H7 (cell line): ENCODE results near the gene PRRT1B. TPM values are rescaled to one million over a fixed set of nuclear protein-coding genes. Genes with fewer than 3 reads are reported as not detected.
A peak's percentile ranks its signal among the peaks of the same experiment; 100 is the strongest.

Experiments used
- DNase-seq: peaks from one replicate; pipeline ENCODE4 v3.0.0; 2012
- H3K27me3 ChIP-seq: 2 replicates; pipeline ENCODE4 v1.6.0; 2011; ENCODE audit warnings: mild to moderate bottlenecking, low read length; ENCODE audit not compliant: control insufficient read depth, insufficient read depth
- H3K36me3 ChIP-seq: replicated peaks from 2 replicates; pipeline ENCODE4 v1.5.1; 2011; ENCODE audit warnings: low read length; ENCODE audit not compliant: control insufficient read depth, insufficient read depth
- H3K4me3 ChIP-seq: 2 replicates; pipeline ENCODE4 v1.5.1; 2011; ENCODE audit warnings: low read depth, mild to moderate bottlenecking, control low read depth, low read length, moderate library complexity; ENCODE audit not compliant: insufficient read depth
- total RNA-seq: library from RNA; depleted of rRNA; stranded (reverse); fragments of >200 nt; shearing (Covaris generic); gene quantifications from 2 replicates; pipeline ENCODE4 v1.2.3, GENCODE V29; 2014

Gene PRRT1B
- total RNA-seq, 1 experiment from 2014 or later = 1.5 TPM

DNA sequence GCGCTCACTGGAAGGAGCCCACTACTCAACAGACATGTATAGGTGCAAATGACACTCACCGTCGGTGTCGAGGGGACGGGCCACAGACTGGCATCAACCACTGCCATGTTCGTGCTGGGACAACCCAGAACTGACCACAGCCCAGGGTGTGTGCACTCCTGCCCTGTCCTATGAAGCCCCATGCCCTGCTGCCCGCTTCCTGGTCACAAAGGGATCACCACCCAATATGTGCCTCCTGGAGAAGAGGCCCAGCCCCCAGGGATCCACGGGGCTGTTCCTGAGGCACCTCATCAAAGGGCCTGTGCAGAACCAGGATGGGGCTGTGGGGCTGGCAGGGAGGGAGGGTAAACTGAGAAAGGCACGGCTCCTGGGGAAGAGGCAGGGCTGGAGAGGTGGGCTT, 43.1 kb downstream of the PRRT1B start:
- Histone ChIP-seq H3K27me3 (no peaks in the 10 kb centered on the region), H3K36me3 (peaks cover 21% of the 10 kb centered on the region), H3K4me3 (no peak overlapping the region)
- DNase-seq = no peak

DNA sequence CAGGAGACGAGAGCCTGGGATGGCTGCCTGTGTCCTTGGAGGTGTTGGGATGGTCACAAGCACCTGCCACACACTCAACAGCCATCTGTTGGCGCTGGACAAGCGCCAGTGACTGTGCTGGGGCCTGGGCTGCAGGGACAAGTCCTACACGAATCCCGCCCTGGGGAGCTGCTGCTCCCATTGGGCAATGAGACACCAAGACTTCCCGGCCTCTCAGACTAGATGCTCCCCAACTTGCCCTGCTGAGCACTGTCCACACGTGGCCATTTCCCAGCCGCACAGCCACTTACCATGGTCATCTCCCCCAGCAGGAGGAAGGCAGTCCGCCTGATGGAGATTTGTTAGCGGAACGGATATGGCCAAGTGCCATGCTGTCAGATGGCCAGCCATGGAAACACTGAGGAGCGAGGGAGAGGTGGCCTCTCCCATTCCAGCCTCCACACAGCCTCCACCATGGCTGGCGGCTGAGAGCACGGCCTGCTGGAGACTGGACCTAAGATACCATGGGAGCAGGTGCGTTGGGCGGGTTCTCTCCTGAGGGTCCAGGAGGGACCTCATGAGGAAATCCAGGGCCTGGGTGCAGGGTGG, 43.9 kb downstream of the PRRT1B start:
- no peaks in the 10 kb centered on the region for H3K27me3 ChIP-seq
- H3K36me3 ChIP-seq = peaks cover 20% of the 10 kb centered on the region
- H3K4me3 ChIP-seq = no peak overlapping the region
- DNase-seq = no peak

DNA sequence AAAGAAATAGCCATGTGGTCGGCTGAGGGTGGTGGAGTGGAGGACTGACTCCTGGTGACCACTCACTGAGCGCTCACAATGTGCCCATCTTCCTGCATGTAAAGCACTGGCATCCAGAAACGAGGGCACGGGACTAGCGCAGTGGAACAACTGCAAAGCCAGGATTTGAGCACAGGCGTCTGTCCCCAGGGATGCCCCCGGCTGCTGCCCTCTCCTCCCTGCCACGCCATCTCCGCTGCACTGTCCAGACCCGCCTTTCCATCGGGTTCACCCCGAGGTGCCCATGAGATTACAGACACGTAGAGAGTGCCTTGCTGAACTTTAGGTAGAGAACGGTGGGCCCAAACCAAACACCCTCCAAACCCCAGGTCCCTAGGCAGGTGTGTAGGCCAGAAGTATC, 44.7 kb downstream of the PRRT1B start:
- no peak for DNase-seq
- Histone ChIP-seq H3K4me3 (no peak overlapping the region), H3K36me3 (peaks cover 22% of the 10 kb centered on the region), H3K27me3 (no peaks in the 10 kb centered on the region)

DNA sequence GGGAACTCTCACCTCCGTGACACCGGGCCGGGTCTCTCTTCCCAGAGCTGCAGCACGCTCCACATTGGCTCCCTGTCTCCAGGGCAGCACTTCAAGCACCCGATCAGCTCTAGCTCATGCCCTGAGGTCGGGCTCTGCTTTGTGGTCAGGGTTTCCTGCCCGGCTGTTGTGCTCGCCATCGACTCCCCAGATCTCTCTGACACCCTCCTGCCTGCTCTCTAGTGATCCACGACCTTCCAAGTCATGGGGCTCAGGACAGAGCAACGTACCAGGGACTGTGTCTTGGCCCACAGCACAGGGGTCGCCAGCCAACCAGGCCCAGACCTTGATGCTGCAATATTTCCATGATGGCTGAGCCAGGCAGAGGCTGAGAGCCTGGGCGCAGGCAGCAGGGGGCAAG, 45.1 kb downstream of the PRRT1B start:
- DNase-seq = no peak
- H3K27me3 ChIP-seq = no peaks in the 10 kb centered on the region
- H3K4me3 ChIP-seq = no peak overlapping the region
- peaks cover 21% of the 10 kb centered on the region for H3K36me3 ChIP-seq

DNA sequence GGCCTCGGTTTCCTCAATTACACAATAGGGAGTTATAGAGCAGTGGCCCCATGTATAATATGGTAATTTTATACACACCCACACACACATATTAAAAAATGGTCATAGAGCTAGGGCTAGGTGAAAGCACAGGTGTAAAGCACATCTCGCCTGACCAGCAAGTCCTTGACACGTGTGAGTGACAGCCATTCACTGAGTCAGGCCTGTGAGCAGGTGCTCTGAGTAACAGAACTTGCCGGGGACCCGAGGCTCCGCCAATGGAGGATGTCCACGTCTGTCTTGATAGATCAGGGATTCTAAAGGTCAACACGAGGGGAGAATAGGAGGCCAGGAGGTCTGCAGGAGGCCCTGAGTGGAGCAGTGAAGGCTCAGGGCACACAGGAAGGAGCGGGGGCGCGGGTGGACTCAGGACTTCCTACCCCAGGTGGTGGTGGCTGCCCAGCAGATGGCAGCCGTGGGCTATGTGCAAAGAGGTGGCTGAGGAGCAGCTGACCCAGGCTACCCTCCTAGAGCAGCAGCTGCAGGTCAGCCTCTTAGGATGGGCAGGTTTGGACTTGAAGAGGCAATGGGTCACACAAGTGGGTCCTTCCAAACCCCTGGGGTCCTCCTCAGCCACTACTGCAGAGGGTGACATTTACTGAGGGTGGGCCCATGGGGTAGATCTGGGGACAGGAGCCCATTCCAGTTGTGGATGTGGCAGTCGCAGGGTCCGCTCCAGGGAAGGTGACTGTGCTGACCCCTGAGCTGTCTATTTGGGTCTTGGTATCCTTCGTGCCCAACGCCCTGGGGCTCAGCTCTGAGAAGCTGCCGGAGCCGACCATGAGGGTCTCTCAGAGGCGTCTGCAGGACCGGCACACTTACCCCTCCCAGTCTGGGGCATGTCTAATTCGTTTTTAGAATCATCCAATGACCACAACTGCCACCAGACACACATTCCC, 45.9 kb downstream of the PRRT1B start:
- H3K27me3 ChIP-seq = no peaks in the 10 kb centered on the region
- peak; percentile 95 for DNase-seq
- H3K4me3 ChIP-seq = no peak overlapping the region
- H3K36me3 ChIP-seq = peaks cover 26% of the 10 kb centered on the region

DNA sequence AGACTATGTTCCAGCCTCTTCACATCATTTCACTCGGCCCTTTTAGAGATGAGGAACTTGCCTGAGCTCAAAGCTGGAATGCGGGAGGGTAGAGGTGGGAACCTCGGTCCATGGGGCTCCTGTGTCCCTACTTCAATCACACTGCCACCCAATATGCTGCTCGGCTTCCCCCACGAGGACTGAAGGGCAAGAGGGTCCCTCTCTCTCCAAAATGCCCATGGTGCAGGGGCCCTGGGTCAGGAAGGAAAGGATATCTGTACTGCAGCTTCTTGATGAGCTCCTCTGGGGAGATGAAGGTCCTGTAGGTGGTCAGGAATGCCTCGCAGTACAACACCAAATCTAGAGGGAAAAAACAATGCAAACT, 46.5 kb downstream of the PRRT1B start:
- DNase-seq = no peak
- no peaks in the 10 kb centered on the region for H3K27me3 ChIP-seq

DNA sequence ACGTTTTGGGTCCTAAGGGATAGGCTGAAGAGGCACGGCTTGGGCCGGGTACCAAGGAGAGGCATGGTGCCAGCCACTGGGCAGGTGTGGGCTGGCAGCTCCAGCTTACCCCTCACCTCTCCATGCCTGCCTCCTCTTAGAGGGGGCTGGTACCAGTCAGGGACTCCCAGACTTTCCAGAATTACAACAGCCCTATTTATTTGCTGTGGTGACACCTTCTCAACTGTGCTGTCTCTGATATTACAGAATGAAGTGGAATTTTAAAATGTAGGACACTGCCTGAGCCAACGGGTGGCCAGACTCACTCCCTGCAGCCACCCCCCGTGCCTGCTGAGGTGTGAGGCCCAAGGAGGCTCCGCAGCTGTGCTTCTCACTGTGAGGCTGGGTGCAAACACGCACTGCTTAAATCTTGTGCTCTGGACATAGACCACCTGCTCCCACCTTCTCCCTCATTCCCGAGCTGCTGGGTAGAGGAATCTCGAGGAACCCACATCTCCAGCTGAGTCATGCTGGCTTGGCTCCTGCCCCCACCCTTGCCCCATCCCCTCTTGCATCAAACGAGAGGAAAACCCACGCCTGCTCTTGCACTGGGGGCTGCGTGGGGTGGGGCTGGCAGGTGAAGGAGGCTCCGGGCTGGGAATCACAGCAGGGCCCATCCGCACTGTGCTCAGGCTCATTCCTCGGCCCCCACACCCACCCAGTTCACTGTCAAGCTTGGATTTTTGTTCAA, 47.9 kb downstream of the PRRT1B start:
- no peak overlapping the region for H3K4me3 ChIP-seq
- H3K27me3 ChIP-seq = no peaks in the 10 kb centered on the region
- H3K36me3 ChIP-seq = peaks cover 28% of the 10 kb centered on the region
- DNase-seq = no peak

More for the DNA sequence above, 46.5 kb downstream of the PRRT1B start:
- H3K4me3 ChIP-seq = no peak overlapping the region
- peaks cover 31% of the 10 kb centered on the region for H3K36me3 ChIP-seq

DNA sequence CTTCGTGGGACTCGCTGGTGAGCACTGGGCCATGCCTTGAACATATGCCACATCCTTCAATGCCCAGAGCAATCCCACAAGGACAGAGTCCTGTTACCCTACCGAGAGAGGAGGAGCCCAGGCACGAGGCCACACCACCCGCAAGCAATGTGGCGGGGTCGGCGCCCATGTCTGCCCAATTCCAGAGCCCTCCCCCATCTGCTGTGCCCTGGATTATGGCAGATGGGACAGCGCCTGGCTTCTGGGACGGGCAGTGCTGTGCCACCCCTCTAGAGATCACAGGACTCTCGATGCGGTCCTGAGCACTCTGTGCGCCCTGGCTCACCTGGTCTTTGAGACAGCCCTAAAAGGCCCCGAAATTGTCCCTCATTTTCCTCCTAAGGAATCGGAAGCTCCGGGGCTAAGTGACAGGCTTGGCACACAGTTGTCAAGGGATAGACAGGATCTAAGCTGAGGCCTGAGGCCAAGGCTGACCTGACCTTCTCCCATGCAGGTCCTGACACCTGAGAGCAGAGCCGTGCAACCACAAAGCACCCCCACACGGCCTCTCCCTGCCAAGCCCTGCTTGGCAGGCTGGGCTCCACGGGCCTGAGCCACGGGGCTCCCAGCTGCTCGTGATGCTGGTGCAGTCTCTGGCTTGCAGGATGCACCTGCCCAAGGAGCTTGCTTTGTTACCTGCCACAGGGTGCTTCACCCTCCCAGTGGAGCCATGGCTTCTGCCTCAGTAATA, 48.8 kb downstream of the PRRT1B start:
- H3K4me3 ChIP-seq = no peak overlapping the region
- peaks cover 27% of the 10 kb centered on the region for H3K36me3 ChIP-seq
- H3K27me3 ChIP-seq = no peaks in the 10 kb centered on the region
- DNase-seq = no peak

DNA sequence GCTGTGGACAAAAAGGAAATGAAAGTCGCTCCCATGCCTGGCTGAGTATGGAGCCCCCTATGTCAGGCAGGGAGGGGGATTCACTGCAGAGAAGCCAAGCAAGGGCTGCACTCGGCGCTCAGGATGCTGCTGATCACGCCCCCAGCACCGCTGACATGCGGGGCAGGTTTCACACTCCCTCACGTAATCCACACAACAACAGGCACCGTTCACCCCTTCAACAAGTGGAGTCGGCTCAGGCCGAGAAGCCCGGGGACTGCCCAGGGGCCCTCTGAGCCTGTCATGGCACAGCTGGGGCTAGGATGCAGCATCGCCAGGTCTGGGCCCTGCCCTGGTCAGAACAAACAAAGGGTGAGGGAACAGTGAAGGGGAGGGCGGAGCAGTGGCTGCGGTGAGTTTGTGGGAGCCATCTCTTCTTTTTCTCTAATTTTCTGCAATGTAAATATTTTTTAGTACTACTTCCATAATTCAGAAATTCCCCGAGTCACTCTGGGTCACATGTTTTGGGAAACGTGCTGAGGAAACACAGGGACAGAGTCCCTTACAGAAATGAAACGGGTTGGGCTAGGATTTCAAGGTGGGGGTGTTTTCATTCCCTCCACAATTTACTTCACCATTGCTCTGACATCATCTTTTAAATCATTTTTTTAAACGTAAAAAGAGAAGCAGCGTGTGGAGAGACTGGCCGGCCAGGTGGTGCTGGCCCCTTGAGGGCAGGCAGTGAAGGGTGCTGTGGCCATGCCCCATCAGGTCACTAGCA, 49.8 kb downstream of the PRRT1B start:
- no peak for DNase-seq
- H3K27me3 ChIP-seq = no peaks in the 10 kb centered on the region
- peaks cover 27% of the 10 kb centered on the region for H3K36me3 ChIP-seq

DNA sequence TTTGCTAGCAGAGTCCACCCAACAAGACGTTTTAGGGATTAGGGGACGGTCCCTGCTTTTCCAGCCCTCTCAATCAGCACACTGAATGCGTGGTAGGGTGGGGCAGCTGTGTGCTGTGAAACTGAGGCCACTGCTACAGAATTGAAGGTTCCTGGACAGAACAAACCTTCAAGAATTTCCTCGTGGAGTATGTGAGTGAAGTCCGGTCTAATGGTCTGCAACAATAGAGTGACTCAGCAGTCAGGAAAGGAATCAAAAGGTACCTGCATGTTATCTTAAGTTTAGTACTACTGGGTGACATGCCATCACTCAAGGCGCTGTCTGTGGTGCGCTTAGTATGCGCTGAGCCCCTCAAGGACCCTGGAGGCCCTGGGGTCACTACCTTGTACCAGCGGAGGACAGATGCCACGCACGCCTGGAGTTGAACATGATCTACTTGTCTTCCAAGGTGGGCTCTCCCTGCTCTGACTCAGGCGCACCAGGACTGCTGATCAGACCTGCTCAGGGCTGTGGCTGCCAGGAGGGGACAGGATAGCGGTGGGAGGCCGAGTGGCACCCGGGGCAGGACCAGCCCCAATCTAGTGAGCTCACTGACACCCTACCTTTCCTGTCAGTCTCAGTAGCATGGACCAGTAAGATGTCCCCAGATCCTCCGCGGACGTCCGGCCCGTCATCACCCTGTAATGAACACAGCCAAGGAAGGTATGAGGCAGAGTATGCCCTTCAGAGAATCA, 50.5 kb downstream of the PRRT1B start:
- DNase-seq = no peak
- H3K36me3 ChIP-seq = peaks cover 25% of the 10 kb centered on the region
- H3K4me3 ChIP-seq = no peak overlapping the region
- no peaks in the 10 kb centered on the region for H3K27me3 ChIP-seq

More for the DNA sequence above, 49.8 kb downstream of the PRRT1B start:
- H3K4me3 ChIP-seq = no peak overlapping the region

DNA sequence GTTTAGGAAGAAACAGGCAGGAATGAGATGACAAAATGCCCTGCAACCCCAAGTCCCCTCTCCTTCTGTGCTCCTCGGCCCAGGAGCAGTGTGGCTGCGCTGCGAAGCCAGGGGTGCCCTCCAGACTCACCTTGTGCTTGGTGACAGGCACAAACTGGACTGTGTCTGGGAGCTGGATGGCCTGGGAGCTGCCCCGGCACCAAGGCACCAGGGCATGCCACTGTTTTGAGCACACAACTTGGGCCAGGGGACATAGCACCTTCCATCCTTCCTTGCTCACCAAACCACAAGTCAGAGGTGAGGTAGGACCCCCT, 51.1 kb downstream of the PRRT1B start:
- Histone ChIP-seq H3K4me3 (no peak overlapping the region), H3K36me3 (peaks cover 27% of the 10 kb centered on the region), H3K27me3 (no peaks in the 10 kb centered on the region)
- DNase-seq = no peak

DNA sequence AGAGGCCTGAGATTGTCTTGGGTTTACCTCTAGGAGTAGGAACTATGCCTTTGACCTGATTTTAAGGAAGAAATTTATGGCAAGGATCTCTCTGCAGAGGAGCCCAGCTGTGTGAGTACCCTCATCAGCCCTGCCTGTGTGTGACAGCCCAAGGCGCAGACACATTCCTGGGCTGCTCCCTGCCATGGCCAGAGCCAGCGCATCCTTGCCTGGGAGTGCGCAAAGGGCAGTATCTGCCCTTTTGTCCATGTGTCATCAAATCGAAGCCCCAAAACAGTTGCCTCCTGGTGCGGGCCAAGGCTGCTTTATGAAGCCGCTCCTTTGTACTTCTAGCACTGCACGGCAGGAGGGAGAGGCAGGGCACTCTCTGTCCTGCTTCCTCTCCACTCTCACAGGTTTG, 51.9 kb downstream of the PRRT1B start:
- Histone ChIP-seq H3K36me3 (peaks cover 31% of the 10 kb centered on the region), H3K4me3 (no peak overlapping the region), H3K27me3 (no peaks in the 10 kb centered on the region)
- no peak for DNase-seq

DNA sequence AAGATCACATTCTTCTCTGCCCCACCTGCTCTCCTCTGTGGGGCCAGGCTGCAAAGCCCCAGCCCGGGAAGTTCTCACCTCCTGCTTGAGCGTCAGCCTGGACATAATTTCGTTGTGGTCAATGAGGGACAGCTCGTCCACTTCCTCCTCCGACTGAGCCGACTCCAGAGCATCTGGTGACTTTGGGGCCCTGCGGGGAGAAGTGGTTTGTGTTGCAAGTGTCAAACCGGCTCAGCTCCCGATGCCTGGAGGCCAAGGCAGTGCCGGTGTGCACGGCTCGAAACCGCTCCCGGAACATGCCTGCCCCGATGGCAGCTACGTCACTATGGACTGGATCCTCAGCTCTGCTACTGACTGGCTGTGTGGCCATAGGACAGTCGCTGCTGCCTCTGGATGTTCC, 52.8 kb downstream of the PRRT1B start:
- Histone ChIP-seq H3K4me3 (no peak overlapping the region), H3K36me3 (peaks cover 31% of the 10 kb centered on the region), H3K27me3 (no peaks in the 10 kb centered on the region)
- DNase-seq = no peak
